ENCODE results near the gene CD24.

CD24 gene

GRCh38 chr6:106967936-106968555, 6.5 kb downstream of the CD24 start:
- no peak for DNase-seq (ENCODE audit: low read depth in 2 of 2)

- DNase-seq (ENCODE audit: low read depth in 2 of 2), result no peak
Observed at GRCh38 chr6:106966671-106967640, 7.6 kb downstream of the CD24 start.

GRCh38 chr6:106966229-106966628, 8.3 kb downstream of the CD24 start:
- no peak for DNase-seq (ENCODE audit: low read depth in 2 of 2)

- DNase-seq (ENCODE audit: low read depth in 2 of 2), result no peak
Observed at GRCh38 chr6:106964954-106965353, 9.6 kb downstream of the CD24 start.

- DNase-seq (ENCODE audit: low read depth in 2 of 2), result no peak
Observed at GRCh38 chr6:106964099-106964498, 10.4 kb downstream of the CD24 start.

GRCh38 chr6:106963544-106963943, 11.0 kb downstream of the CD24 start:
- no peak for DNase-seq (ENCODE audit: low read depth in 2 of 2)

- DNase-seq (ENCODE audit: low read depth in 2 of 2), result no peak
Observed at GRCh38 chr6:106961801-106962200, 12.7 kb downstream of the CD24 start.

GRCh38 chr6:106961136-106961535, 13.4 kb downstream of the CD24 start:
- DNase-seq (ENCODE audit: low read depth in 2 of 2), result no peak

- DNase-seq (ENCODE audit: low read depth in 2 of 2), result no peak
Observed at GRCh38 chr6:106959985-106960384, 14.5 kb downstream of the CD24 start.

GRCh38 chr6:106939848-106940247, 34.7 kb downstream of the CD24 start:
- no peak for DNase-seq (ENCODE audit: low read depth in 2 of 2)

- no peak for DNase-seq (ENCODE audit: low read depth in 2 of 2)
Observed at GRCh38 chr6:106939208-106939607, 35.3 kb downstream of the CD24 start.

- no peak for DNase-seq (ENCODE audit: low read depth in 2 of 2)
Observed at GRCh38 chr6:106927531-106928398, 46.8 kb downstream of the CD24 start.

- DNase-seq (ENCODE audit: low read depth in 2 of 2), result no peak
Observed at GRCh38 chr6:106925948-106926347, 48.6 kb downstream of the CD24 start.

GRCh38 chr6:106924694-106925523, 49.6 kb downstream of the CD24 start:
- no peak for DNase-seq (ENCODE audit: low read depth in 2 of 2)

GRCh38 chr6:106922626-106923025, 51.9 kb downstream of the CD24 start:
- DNase-seq (ENCODE audit: low read depth in 2 of 2), result no peak
